ENCODE results near the gene VSIG8. TPM values are rescaled to one million over a fixed set of nuclear protein-coding genes. Genes with fewer than 3 reads are reported as not detected.

Gene VSIG8
- total RNA-seq, 2 experiments from 2014 or later: not detected

DNA sequence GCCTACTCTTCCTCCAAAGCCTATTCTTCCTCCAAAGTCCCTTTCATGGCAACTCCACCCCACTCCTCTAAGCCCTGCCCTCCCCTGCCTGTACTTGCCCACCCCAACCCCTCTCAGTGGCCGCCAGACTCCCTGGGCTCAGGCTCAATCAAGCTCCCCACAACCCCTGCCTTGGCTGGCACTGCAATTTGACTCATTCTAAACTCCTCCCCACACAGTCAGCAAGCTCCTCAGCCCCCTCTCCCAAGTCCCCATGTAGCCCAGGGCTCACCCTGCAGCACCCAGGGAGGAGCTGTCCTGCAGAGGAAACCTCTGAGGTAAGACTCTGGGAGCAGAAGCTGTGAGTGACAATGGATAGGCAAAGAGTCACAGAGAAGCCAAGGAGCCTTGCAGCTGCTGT lies 3.6 kb upstream of the VSIG8 start:
- ChIA-PET CTCF (no interaction called here), POLR2A (no interaction called here)

- CTCF ChIA-PET: interaction anchor here (1.0 kb wide), 1 partner anchor 45 kb away, joined by 3 read pairs; no protein-coding TSS in a partner anchor
- POLR2A ChIA-PET: no interaction called here
These were observed 1.8 kb upstream of the VSIG8 start for GRCh38 chr1:159864262-159864661.

DNA sequence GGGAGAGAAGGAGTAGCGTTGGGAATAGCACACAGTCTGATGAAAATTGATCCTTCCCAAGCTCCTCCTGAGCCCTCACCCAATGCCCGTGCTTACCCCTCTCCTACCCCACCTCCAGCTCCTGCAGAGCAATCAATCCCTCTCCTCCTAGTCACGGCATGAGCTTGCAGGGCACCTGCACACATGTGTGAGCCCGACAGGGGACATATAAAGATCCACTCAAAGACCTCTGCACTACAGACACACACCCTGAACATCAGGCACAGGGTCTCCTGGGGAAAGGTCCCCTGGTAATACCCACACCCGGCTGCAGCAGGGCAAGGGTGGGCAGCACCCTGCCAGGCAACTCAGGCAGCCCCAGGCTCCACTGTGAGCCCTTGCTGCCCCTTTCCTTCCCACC lies 426 bp downstream of the VSIG8 start:
- POLR2A ChIA-PET: no interaction called here
- CTCF ChIA-PET: no interaction called here

DNA sequence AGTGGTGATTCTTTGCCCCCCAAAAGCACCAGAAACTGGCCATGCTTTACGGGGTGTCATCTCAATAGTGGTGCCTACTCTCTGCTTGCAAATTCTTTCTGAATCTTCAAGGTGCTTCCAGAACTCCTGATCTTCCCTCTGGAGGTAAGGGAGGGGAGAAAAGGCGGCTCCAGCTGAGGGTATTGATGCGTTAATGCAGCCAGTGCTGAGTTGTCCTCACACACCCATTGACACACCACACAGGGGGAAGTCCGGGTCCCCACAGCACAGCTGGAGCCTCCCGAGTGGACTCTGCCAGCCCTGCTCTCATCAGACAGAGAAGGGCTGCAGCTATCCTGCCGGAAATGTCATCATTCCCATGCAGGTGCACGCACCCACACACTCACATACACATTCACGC lies 1.2 kb downstream of the VSIG8 start:
- ChIA-PET CTCF (interaction anchor here (1.4 kb wide), 1 partner anchor 12 kb away, joined by 3 read pairs; no protein-coding TSS in a partner anchor), POLR2A (no interaction called here)

GRCh38 chr1:159860456-159860855 lies 2.0 kb downstream of the VSIG8 start:
- POLR2A ChIA-PET: no interaction called here

GRCh38 chr1:159859767-159860322 lies 2.6 kb downstream of the VSIG8 start:
- ChIA-PET POLR2A (no interaction called here), CTCF (interaction anchor here (1.4 kb wide), 1 partner anchor 10 kb away, joined by 3 read pairs; no protein-coding TSS in a partner anchor)

More at GRCh38 chr1:159860456-159860855, 2.0 kb downstream of the VSIG8 start:
- CTCF ChIA-PET: interaction anchor here (1.4 kb wide), 1 partner anchor 11 kb away, joined by 3 read pairs; no protein-coding TSS in a partner anchor

DNA sequence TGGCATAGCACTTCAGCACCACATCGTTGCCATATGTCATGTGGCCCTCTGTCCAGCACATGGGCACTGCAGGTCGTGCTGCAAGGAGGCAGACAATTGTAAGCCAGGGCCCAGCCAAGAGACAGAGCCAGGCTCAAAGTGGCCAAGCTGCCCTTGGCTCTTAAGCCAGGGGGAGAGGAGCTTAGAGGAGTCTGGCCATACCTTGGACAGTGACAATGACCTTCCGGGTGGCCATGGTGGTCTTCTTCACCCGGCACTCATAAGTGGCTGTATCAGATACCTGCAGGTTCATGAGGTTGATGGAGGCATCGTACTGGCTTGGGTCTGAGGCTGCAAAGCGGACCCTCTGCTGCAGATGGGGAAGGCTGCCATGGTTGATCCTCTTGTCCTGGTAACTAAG lies 4.6 kb downstream of the VSIG8 start:
- ChIA-PET POLR2A (no interaction called here), CTCF (interaction anchor here (1.2 kb wide), 1 partner anchor 17 kb away, joined by 3 read pairs; no protein-coding TSS in a partner anchor)

DNA sequence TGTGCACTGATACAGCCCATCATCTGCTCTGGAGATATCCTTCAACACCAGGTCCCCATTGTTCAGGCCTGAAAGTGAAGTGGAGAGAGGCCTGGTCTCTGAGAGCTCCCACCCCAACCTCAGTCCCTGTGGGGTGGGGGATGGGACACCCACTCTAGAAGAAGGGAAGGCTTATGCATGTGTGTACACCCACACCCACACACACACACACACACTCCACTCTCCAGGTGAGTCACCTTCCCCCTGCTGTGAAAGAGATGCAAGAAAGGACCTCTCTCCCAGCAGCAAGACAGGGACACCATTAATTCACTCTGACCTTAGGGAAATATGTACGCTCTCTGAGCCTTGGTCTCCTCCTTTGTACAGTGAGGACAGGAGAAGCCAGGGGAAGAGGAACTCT lies 5.9 kb downstream of the VSIG8 start:
- POLR2A ChIA-PET: no interaction called here
- CTCF ChIA-PET: no interaction called here

DNA sequence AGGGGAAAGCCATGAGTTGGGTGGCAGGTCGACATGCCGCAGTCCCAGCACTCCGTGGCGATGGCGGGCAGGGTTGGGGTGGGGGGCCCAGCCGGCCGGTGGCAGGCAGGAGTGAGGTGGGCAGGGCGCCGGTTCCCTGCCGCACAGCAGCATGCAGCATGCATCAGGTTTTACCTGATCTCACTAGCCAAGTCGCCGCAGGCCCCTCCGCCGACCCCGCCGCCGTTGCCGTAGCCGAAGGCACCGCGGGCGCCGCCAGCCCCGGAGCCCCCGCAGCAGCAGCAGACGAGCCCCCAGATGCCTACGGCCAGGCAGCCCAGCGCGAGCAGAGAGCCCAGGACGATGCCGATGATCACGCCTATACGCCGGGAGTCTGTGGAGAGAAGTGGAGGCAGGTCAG lies 6.7 kb downstream of the VSIG8 start:
- ChIA-PET CTCF (no interaction called here), POLR2A (no interaction called here)

DNA sequence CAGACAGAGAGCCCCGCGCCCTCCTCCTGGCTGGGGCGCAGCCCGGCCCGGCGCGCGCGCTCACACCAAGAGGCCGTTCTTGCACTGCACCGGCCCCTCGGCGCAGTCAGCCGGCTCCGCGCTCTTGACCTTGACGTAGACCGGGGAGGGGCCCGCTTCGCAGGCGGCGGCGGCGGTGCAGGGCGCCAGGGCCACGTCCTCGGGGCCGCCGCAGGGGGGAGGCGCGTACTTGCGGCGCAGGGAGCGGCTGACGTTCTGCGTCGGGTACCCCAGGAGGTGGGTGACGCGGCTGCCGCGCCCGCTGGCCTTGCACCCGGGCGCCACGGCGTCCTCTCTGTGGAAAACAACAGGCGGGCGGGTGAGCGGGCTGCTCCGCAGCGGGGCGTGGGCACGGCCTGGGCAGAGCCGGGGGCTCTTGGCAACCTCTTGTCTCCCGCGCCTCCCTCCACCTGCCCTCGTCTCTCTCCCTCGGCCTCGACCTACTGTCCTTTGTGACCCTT lies 7.7 kb downstream of the VSIG8 start:
- CTCF ChIA-PET: no interaction called here
- POLR2A ChIA-PET: no interaction called here

GRCh38 chr1:159854116-159854692 lies 8.3 kb downstream of the VSIG8 start:
- ChIA-PET CTCF (interaction anchor here (1.2 kb wide), 1 partner anchor 14 kb away, joined by 4 read pairs; no protein-coding TSS in a partner anchor), POLR2A (no interaction called here)

- CTCF ChIA-PET: interaction anchor here (1.2 kb wide), 1 partner anchor 13 kb away, joined by 4 read pairs; no protein-coding TSS in a partner anchor
These were observed 8.9 kb downstream of the VSIG8 start for GRCh38 chr1:159853417-159854115.

DNA sequence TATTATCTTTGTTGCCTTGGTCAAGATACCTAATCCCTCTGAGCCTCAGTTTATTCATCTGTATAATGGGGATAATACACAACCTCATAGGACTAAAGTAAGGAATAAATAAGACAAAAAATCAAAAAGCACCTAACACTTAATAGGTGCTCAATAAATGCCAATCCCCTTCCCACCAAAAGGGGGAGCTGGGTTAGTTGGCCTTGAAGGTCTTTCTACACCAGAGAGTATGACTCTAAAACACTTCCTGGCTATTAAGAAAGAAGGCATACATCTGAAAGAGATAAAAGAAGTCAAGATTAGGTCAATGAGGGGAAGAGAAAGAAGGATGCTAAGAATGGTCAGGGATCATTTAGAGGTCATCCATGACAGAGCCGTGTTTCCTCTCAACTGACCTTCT lies 11.1 kb downstream of the VSIG8 start:
- POLR2A ChIA-PET: interaction anchor here (0.6 kb wide), 1 partner anchor 34 kb away, joined by 4 read pairs; no protein-coding TSS in a partner anchor
- CTCF ChIA-PET: no interaction called here

More at GRCh38 chr1:159853417-159854115, 8.9 kb downstream of the VSIG8 start:
- POLR2A ChIA-PET: no interaction called here

- ChIA-PET POLR2A (no interaction called here), CTCF (interaction anchor here (1.1 kb wide), 1 partner anchor 11 kb away, joined by 3 read pairs; no protein-coding TSS in a partner anchor)
These were observed 12.7 kb downstream of the VSIG8 start for GRCh38 chr1:159849626-159850366.

DNA sequence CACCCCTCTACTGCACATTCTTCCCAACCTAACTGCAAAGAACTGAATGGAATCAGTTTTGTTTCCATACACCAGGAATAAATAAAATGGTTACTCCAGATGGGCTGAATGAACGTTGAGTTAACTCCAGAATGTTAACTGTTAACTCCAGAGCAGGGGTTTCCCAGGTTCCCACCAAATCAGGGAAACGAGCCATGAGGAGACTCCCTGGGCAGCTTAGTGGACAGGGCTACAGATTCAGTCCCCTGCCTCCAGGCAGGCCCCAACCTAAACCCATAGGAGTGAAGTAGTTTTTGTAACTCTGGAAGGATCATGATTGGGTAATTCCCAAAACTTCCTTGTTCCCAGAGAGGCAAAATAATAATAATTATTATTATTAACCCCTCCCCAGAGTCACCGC lies 14.1 kb downstream of the VSIG8 start:
- ChIA-PET CTCF (no interaction called here), POLR2A (no interaction called here)

DNA sequence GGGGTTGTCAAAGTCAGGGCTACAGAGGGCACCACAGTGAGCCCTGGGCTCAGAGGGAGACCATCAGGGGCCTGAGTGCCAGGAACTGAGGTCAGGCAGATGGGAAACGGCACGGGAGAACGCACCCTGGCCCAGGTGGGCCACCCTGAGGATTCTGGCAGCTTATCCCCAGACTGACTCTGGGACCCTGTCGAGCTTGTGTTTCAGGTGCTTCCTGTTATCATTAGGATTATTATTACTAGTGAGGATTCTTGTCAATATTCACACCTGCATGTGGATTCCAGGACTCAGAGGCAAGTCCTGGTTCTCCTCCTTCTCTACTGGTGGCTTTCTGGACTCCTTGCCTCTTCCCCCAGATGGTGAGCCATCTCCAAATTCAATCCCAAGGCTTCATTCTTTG lies 15.2 kb downstream of the VSIG8 start:
- ChIA-PET CTCF (interaction anchor here (1.7 kb wide), 1 partner anchor 160 kb away, joined by 3 read pairs; no protein-coding TSS in a partner anchor), POLR2A (no interaction called here)

GRCh38 chr1:159845751-159846629 lies 16.5 kb downstream of the VSIG8 start:
- CTCF ChIA-PET: interaction anchor here (1.7 kb wide), 1 partner anchor 162 kb away, joined by 3 read pairs; no protein-coding TSS in a partner anchor
- POLR2A ChIA-PET: no interaction called here

DNA sequence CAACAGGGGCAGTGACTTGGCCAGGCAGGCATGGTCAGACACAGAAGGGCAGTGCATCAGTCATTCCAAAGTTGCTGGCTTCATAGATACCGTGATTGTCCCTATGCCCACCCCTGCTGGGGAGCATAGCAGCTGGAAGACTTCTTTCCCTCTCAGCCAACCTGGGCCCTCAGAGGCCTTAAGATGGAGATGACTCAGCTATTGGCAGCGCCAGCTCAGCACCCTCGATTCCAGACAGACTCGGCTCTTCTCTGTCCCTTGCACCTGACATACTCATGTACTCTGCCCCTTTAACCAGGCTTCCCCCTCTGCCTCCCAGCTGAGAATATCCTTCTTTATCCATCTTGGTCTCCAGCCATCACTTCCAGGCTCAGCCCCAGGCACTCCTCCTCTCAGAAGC lies 19.0 kb downstream of the VSIG8 start:
- CTCF ChIA-PET: interaction anchor here (1.8 kb wide), 1 partner anchor 44 kb away, joined by 4 read pairs; no protein-coding TSS in a partner anchor

GRCh38 chr1:159841749-159842148 lies 20.7 kb downstream of the VSIG8 start:
- CTCF ChIA-PET: interaction anchor here (1.7 kb wide), 1 partner anchor 52 kb away, joined by 5 read pairs; no protein-coding TSS in a partner anchor
- POLR2A ChIA-PET: no interaction called here

More for the DNA sequence above, 19.0 kb downstream of the VSIG8 start:
- POLR2A ChIA-PET: no interaction called here

All from activated CD8-positive, alpha-beta memory T cell treated with anti-CD3 and anti-CD28 coated beads for 36 hours (primary cell).